Activated CD4-positive, alpha-beta memory T cell treated with anti-CD3 and anti-CD28 coated beads, Interleukin-2, amount 10 ng/mL, durations not matched to agents 7 days and 5 days (primary cell): Measurements from ENCODE around the gene LDLRAD4. TPM values are rescaled to one million over a fixed set of nuclear protein-coding genes. Genes with fewer than 3 reads are reported as not detected.

Experiments used
- CTCF ChIA-PET: fragments of 350-600 bp; sonication (Branson Sonifier 250); formaldehyde crosslinking; loops from one replicate; lab custom pipeline; 2021; ENCODE audit warnings: antibody characterized with exemption, inconsistent platforms; lab: Charles Lee
- POLR2A ChIA-PET: fragments of 350-600 bp; sonication (Branson Sonifier 250); formaldehyde crosslinking; loops from one replicate; lab custom pipeline; 2021; ENCODE audit warnings: antibody characterized with exemption; lab: Charles Lee
- DNase-seq: peaks from one replicate; pipeline ENCODE4 v3.0.0-alpha.2; 2020
- H3K27ac Mint-ChIP-seq: one replicate; pipeline ENCODE4 v1.8.0; 2021; ENCODE audit warnings: mild to moderate bottlenecking, mixed read lengths
- H3K27me3 Mint-ChIP-seq: one replicate; pipeline ENCODE4 v1.8.0; 2021; ENCODE audit warnings: mixed read lengths
- H3K36me3 Mint-ChIP-seq: one replicate; pipeline ENCODE4 v1.8.0; 2021; ENCODE audit warnings: low read depth, mixed read lengths
- H3K4me1 Mint-ChIP-seq: one replicate; pipeline ENCODE4 v1.8.0; 2021; ENCODE audit warnings: mixed read lengths
- H3K4me3 Mint-ChIP-seq: one replicate; pipeline ENCODE4 v1.8.0; 2021; ENCODE audit warnings: mild to moderate bottlenecking, mixed read lengths
- H3K9me3 Mint-ChIP-seq: one replicate; pipeline ENCODE4 v1.8.0; 2021; ENCODE audit warnings: mixed read lengths
- total RNA-seq, 2 experiments: library from RNA; stranded (reverse); gene quantifications; one replicate each; pipeline ENCODE4 v1.2.3, GENCODE V29; 2021

The LDLRAD4 gene
- total RNA-seq, 2 experiments from 2014 or later = 19.1 to 22.4 TPM

- Mint-ChIP-seq H3K4me1 (peaks cover 89% of the 10 kb centered on the region), H3K36me3 (peaks cover 17% of the 10 kb centered on the region), H3K27me3 (no peaks in the 10 kb centered on the region), H3K9me3 (peaks cover 11% of the 10 kb centered on the region), H3K4me3 (no peak overlapping the region), H3K27ac (no peak overlapping the region)
- CTCF ChIA-PET = no interaction called here
- no peak for DNase-seq
- POLR2A ChIA-PET = interaction anchor here (1.2 kb wide), 1 partner anchor 62 kb away, joined by 4 read pairs; no protein-coding TSS in a partner anchor
Measured at GRCh38 chr18:13281406-13281805, 62.8 kb downstream of the LDLRAD4 start.

GRCh38 chr18:13283746-13284145 lies 65.2 kb downstream of the LDLRAD4 start:
- DNase-seq = no peak
- CTCF ChIA-PET = interaction anchor here (0.7 kb wide), 1 partner anchor 124 kb away, joined by 3 read pairs; no protein-coding TSS in a partner anchor
- Mint-ChIP-seq H3K9me3 (peaks cover 11% of the 10 kb centered on the region), H3K27ac (peak overlapping the region; percentile 54), H3K36me3 (peaks cover 16% of the 10 kb centered on the region), H3K27me3 (no peaks in the 10 kb centered on the region), H3K4me3 (peak overlapping the region; percentile 12), H3K4me1 (peaks cover 89% of the 10 kb centered on the region)
- POLR2A ChIA-PET = no interaction called here

- ChIA-PET CTCF (interaction anchor here (0.7 kb wide), 1 partner anchor 125 kb away, joined by 3 read pairs; no protein-coding TSS in a partner anchor), POLR2A (interaction anchor here (0.6 kb wide), 1 partner anchor 17 kb away, joined by 3 read pairs; no protein-coding TSS in a partner anchor)
- H3K4me1 Mint-ChIP-seq = peaks cover 89% of the 10 kb centered on the region
- no peak overlapping the region for H3K4me3 Mint-ChIP-seq
- H3K27ac Mint-ChIP-seq = peak overlapping the region; percentile 72
- peak; percentile 72 for DNase-seq
- H3K27me3 Mint-ChIP-seq = no peaks in the 10 kb centered on the region
- peaks cover 15% of the 10 kb centered on the region for H3K36me3 Mint-ChIP-seq
- H3K9me3 Mint-ChIP-seq = peaks cover 11% of the 10 kb centered on the region
Measured at GRCh38 chr18:13284330-13285027, 65.9 kb downstream of the LDLRAD4 start.

- no peak for DNase-seq
- Mint-ChIP-seq H3K36me3 (peaks cover 11% of the 10 kb centered on the region), H3K4me1 (peaks cover 89% of the 10 kb centered on the region), H3K4me3 (no peak overlapping the region), H3K27me3 (no peaks in the 10 kb centered on the region), H3K27ac (no peak overlapping the region), H3K9me3 (peaks cover 11% of the 10 kb centered on the region)
- POLR2A ChIA-PET = no interaction called here
- CTCF ChIA-PET = no interaction called here
Measured at GRCh38 chr18:13285874-13286273, 67.3 kb downstream of the LDLRAD4 start.

- H3K27me3 Mint-ChIP-seq = no peaks in the 10 kb centered on the region
- H3K4me1 Mint-ChIP-seq = peaks cover 94% of the 10 kb centered on the region
- no peak for DNase-seq
- H3K9me3 Mint-ChIP-seq = peaks cover 11% of the 10 kb centered on the region
- no peak overlapping the region for H3K27ac Mint-ChIP-seq
- ChIA-PET POLR2A (no interaction called here), CTCF (no interaction called here)
- no peak overlapping the region for H3K4me3 Mint-ChIP-seq
- H3K36me3 Mint-ChIP-seq = peaks cover 7% of the 10 kb centered on the region
Measured at GRCh38 chr18:13286456-13287125, 68.0 kb downstream of the LDLRAD4 start.

- Mint-ChIP-seq H3K4me3 (no peak overlapping the region), H3K36me3 (peaks cover 3% of the 10 kb centered on the region), H3K27ac (no peak overlapping the region), H3K4me1 (peaks cover 93% of the 10 kb centered on the region), H3K9me3 (peaks cover 5% of the 10 kb centered on the region), H3K27me3 (no peaks in the 10 kb centered on the region)
- no peak for DNase-seq
- POLR2A ChIA-PET = interaction anchor here (2.8 kb wide), 1 partner anchor 13 kb away, joined by 17 read pairs; no protein-coding TSS in a partner anchor
- CTCF ChIA-PET = no interaction called here
Measured at GRCh38 chr18:13287372-13287771, 68.8 kb downstream of the LDLRAD4 start.

- Mint-ChIP-seq H3K4me1 (peaks cover 81% of the 10 kb centered on the region), H3K36me3 (no peaks in the 10 kb centered on the region), H3K4me3 (no peak overlapping the region), H3K9me3 (peaks cover 1% of the 10 kb centered on the region), H3K27ac (peak overlapping the region; percentile 38), H3K27me3 (no peaks in the 10 kb centered on the region)
- peak; percentile 53 for DNase-seq
- POLR2A ChIA-PET = interaction anchor here (1.0 to 4.1 kb wide), 5 partner anchors 9 to 87 kb away, joined by 4 to 17 read pairs (median 4); no protein-coding TSS in a partner anchor
- CTCF ChIA-PET = interaction anchor here (1.1 to 1.8 kb wide), 2 partner anchors 9 to 12 kb away, joined by 3 to 6 read pairs; no protein-coding TSS in a partner anchor
Measured at GRCh38 chr18:13288509-13289133, 70.1 kb downstream of the LDLRAD4 start.

- DNase-seq = no peak
- Mint-ChIP-seq H3K27ac (peak overlapping the region; percentile 38), H3K9me3 (no peaks in the 10 kb centered on the region), H3K27me3 (no peaks in the 10 kb centered on the region), H3K36me3 (no peaks in the 10 kb centered on the region), H3K4me1 (peaks cover 71% of the 10 kb centered on the region), H3K4me3 (no peak overlapping the region)
- CTCF ChIA-PET = interaction anchor here (1.1 to 1.8 kb wide), 2 partner anchors 10 to 13 kb away, joined by 3 to 6 read pairs; no protein-coding TSS in a partner anchor
- POLR2A ChIA-PET = interaction anchor here (1.0 to 4.1 kb wide), 5 partner anchors 10 to 86 kb away, joined by 4 to 17 read pairs (median 4); no protein-coding TSS in a partner anchor
Measured at GRCh38 chr18:13289481-13290205, 71.1 kb downstream of the LDLRAD4 start.

GRCh38 chr18:13290856-13291271 lies 72.3 kb downstream of the LDLRAD4 start:
- H3K27me3 Mint-ChIP-seq = no peaks in the 10 kb centered on the region
- no peaks in the 10 kb centered on the region for H3K36me3 Mint-ChIP-seq
- no peak overlapping the region for H3K4me3 Mint-ChIP-seq
- ChIA-PET CTCF (no interaction called here), POLR2A (interaction anchor here (1.8 to 4.1 kb wide), 2 partner anchors 25 to 86 kb away, joined by 6 to 12 read pairs; no protein-coding TSS in a partner anchor)
- H3K9me3 Mint-ChIP-seq = no peaks in the 10 kb centered on the region
- DNase-seq = peak; percentile 66
- H3K27ac Mint-ChIP-seq = peak overlapping the region; percentile 79
- peaks cover 62% of the 10 kb centered on the region for H3K4me1 Mint-ChIP-seq

- H3K27me3 Mint-ChIP-seq = no peaks in the 10 kb centered on the region
- H3K36me3 Mint-ChIP-seq = no peaks in the 10 kb centered on the region
- H3K27ac Mint-ChIP-seq = peak overlapping the region; percentile 79
- DNase-seq = no peak
- ChIA-PET CTCF (no interaction called here), POLR2A (interaction anchor here (1.8 to 4.1 kb wide), 2 partner anchors 25 to 86 kb away, joined by 6 to 12 read pairs; no protein-coding TSS in a partner anchor)
- H3K4me1 Mint-ChIP-seq = peaks cover 59% of the 10 kb centered on the region
- H3K9me3 Mint-ChIP-seq = no peaks in the 10 kb centered on the region
- H3K4me3 Mint-ChIP-seq = no peak overlapping the region
Measured at GRCh38 chr18:13291299-13291698, 72.7 kb downstream of the LDLRAD4 start.

GRCh38 chr18:13291745-13292447 lies 73.3 kb downstream of the LDLRAD4 start:
- no peaks in the 10 kb centered on the region for H3K9me3 Mint-ChIP-seq
- no peaks in the 10 kb centered on the region for H3K36me3 Mint-ChIP-seq
- H3K27me3 Mint-ChIP-seq = no peaks in the 10 kb centered on the region
- H3K27ac Mint-ChIP-seq = peak overlapping the region; percentile 6
- CTCF ChIA-PET = no interaction called here
- POLR2A ChIA-PET = interaction anchor here (1.8 to 4.1 kb wide), 2 partner anchors 26 to 85 kb away, joined by 6 to 12 read pairs; no protein-coding TSS in a partner anchor
- no peak for DNase-seq
- H3K4me1 Mint-ChIP-seq = peaks cover 53% of the 10 kb centered on the region
- H3K4me3 Mint-ChIP-seq = no peak overlapping the region
